ENCODE measurements around the gene PRDM12.

PRDM12 gene

GRCh38 chr9:130693101-130693425 lies 28.7 kb downstream of the PRDM12 start:
- DNase-seq, result no peak

DNA sequence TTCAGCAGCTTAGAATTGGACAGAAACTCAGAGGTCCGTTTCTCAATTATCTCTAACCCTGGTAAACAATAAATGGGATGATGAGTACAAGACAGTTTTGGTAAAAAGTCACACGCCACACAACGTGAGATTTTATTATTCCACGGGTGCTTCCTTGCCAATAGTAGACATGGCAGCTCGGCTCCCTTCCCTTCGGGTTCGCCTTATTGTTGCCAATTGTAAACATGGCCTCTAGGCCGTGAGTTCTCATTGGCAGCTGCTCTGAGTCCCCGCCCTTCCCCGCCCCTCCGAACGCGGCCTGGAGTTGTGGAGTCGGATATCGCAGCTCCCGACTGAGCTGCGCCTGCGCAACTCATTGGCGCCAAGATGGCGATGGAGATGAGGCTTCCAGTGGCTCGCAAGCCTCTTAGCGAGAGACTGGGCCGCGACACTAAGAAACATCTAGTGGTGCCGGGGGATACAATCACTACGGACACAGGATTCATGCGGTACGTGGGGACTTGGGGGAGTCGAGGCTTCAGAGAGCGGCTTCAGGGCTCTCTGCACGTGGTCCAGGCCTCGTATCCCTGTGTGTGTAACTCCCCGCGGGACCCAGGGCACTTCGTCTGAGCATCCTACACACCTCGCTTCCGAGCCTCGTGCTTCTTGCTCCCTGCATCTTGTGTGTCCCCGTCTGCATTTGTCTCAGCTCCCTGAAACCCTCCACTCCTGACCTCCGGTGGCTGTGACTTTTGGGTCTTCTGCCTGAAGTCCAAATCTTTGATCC lies 29.2 kb downstream of the PRDM12 start, which contains the start of gene EXOSC2:
Gene EXOSC2 (plus strand): TSS at position 355 of the 766 bp plus-strand sequence. CDS start 12 bp downstream, at position 367.
- peak; percentile 99 for DNase-seq

DNA sequence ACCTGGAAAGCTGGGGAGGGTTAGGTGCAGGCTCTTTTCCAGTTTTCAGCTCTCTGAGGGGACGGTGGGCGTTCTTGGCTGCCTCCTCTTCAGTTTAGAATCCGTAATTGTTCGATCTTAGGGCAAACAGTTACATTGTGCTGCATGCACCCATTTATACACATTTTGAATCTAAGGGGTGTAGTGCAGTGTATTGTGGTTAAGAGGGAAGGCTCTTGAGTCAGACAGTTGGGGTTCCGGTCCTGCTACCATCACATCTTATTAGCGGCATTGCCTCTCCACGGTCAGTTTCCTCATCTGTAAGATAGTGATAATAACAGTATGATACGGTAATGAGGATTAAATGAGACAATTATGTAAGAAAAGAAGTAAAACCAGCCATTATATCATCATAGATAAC lies 29.8 kb downstream of the PRDM12 start:
- no peak for DNase-seq

- DNase-seq, result no peak
These were observed 31.8 kb downstream of the PRDM12 start for GRCh38 chr9:130696139-130696650.

DNA sequence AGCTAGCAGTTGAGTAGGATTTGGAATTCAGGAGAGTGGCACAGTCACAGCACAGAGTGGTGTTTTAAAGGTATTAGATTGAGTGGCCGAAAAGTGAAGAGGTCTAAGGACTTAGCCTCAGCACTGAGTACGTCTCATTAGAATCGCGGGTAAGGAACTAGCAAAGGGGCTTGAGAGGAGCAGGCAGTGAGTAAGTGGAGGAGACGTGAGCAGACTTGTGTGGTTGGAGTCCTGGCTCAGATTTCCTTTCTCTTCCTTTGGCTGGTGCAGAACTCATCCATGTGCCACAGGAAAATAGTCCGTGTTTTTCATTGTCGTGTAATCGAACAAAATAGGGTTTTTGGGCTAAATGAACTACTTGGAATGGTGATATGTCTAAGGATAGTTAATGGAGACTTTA lies 32.6 kb downstream of the PRDM12 start:
- no peak for DNase-seq

GRCh38 chr9:130698514-130698913 lies 34.1 kb downstream of the PRDM12 start:
- no peak for DNase-seq

DNA sequence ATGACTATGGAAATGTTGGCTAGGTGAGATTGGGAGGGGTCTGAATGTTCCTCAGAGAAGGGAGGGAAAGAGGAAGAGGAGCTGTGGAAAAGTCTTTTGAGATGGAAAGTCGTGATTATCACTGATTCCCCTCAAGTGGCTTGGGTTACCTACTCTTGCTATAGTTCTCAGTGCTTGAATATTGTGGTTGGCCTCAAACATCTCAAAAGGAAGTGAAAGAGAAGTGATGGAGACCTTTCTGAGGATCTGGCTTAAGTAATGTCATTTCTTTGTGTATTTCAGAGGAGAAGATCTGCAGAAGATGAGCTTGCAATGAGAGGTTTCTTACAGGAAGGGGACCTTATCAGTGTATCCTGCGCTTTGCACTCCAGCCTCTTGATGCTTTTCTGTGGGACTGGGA lies 34.7 kb downstream of the PRDM12 start:
- DNase-seq, result no peak

GRCh38 chr9:130701059-130702022 lies 36.9 kb downstream of the PRDM12 start:
- DNase-seq, result peak; percentile 71

- DNase-seq, result no peak
These were observed 39.1 kb downstream of the PRDM12 start for GRCh38 chr9:130703501-130703900.

DNA sequence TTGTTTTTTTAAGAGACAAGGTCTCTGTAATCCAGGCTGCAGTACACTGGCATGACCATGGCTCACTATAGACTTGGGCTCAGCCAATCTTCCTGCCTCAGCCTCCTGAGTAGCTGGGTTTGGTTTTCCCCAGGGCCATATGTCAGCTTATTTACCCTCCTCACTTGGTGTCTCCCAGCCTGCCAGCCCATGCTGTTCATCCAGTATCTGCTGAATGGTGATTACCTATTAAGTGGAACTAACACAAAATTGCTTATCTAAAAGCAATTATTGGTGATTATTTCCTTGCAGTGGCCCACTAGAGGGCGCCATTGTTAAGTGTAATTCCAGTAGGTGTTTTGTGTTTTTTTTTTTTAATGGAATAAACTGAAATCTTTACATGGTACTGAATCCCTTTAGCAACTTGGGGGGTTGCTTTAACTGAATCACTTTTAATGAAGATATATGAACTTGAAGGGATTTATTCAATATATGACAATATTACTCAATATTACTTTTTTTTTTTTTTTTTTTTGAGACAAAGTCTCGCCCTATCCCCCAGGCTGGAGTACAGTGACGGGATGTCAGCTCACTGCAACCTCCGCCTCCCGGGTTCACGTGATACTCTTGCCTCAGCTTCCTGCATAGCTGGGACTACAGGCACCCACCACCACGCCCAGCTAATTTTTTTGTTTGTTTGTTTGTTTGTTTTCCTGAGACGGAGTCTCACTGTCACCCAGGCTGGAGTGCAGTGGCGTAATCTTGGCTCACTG lies 43.0 kb downstream of the PRDM12 start:
- DNase-seq, result peak; percentile 74

DNA sequence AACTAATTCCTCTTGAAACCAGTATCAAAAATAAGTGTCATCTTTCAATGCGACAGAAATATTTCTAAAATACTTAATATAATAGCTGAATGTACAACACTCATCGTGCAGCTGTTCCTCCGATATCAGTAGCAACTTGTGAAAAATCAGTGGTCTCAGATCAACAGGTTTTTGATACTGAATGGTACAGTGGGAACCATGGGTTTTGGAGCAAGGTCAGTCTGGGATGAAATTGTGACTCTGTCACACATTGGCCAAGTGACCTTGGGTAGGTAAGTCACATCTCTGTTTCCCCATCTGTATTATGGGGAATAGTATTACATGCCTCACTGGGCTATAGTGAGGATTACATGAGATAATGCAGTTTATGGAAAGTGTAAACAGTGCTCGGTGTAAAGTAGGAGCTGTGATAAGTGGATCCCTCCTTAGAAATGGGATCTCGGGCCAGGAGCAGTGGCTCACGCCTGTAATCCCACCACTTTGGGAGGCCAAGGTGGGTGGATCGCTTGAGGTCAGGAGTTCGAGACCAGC lies 46.5 kb downstream of the PRDM12 start:
- no peak for DNase-seq

DNA sequence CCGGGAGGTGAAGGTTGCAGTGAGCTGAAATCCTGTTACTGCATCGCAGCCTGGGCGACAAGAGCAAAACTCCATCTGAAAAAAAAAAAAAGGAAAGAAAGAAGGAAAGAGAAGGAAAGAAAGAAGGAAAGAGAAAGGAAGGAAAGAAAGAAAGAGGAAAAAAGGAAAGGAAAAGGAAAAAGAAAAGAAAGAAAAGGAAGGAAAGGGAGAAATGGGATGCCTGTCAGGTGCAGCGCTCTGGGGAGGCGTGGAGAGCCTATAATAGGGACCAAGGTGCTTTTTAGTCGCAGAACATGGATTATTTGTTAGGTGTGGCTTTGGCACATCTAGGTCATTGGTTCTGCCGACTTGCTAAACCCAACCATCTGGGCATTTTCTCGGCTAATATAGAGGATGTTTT lies 47.1 kb downstream of the PRDM12 start:
- no peak for DNase-seq

DNA sequence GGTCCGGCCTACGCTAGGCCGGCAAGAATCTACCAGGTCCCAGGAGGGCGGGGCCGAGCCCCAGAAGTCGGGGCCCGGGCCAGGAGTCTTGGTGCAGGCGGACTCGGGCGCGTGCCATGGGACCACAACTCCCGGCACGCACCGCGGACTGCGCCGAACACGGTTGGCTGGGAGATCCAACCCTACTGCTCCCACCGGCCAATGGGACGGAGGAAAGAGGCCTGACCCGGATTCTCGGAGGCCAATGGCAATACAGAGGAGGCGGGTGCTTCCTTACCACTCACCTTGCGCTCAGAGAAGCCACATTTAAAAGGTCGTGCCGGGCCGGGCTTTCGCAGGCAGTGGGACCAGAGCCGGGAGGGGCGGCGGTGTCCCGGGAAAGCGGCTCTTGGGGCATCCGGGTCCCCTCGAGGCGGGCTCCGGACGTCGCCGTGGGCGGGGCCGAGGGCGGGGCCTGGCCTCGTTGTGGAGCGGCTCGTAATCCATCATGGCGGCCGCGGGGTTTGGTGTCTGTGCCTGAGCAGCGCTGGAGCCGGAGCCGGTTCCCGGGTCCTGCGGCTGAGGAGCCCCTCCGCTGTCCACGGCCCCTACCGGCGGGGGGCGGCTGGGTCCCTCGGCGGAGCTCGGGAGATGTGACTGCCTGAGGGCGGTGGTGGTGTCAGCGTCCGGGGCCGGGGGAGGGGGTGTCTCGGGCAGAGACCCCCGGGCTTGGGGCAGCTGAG lies 48.3 kb downstream of the PRDM12 start:
- peak; percentile 96 for DNase-seq

DNA sequence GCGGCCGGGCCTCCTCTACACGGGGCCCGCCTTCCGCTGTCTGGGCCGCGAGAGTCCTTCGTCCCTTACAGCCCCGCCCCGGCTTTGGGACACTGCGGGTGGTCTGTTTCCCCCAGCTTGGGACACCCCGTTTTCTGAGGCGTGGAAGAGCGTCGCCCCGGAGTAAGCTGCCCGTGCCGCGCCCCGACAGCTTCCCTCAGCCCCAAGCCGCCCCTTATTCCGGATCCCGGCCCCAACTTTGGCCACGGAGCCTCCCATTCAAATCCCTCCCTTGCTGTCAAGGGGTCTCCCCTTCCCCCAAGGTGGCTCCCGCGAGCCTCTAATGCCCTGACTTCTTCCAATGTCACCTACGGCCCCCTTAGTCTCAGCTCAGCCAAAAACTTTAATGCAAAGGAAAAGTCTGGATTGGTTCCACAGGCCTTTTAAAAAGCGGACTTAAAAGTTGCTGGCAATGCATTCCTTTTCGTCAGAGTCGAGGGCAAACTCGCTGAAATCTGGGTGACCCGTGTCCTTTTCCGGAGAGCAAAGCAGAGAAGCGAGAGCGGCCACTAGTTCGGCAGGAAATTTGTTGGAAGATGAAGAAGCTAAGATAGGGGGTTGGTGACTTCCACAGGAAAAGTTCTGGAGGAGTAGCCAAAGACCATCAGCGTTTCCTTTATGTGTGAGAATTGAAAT lies 49.0 kb downstream of the PRDM12 start:
- DNase-seq, result no peak

- DNase-seq, result no peak
These were observed 50.3 kb downstream of the PRDM12 start for GRCh38 chr9:130714586-130715110.

DNA sequence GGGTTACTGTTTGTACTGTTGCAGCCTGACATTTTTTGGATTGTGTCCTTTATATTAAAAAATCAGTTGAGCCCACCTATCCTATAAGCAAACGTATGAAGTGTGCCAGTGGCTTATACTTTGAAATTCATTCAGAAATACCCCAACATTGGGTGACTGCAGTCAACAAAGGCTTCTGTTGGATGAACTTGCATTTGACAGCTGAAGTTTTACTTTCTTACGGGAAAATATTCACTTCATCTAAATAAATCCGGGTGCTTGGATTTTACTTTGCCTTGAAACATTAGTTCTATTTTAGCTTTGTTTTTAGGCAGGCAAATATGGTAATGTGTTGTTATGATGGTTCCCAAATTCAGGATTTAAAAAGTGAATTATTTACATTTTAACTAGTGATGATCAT lies 50.9 kb downstream of the PRDM12 start:
- no peak for DNase-seq

- no peak for DNase-seq
These were observed 54.2 kb downstream of the PRDM12 start for GRCh38 chr9:130718562-130718961.

- no peak for DNase-seq
These were observed 56.4 kb downstream of the PRDM12 start for GRCh38 chr9:130720762-130721161.

DNA sequence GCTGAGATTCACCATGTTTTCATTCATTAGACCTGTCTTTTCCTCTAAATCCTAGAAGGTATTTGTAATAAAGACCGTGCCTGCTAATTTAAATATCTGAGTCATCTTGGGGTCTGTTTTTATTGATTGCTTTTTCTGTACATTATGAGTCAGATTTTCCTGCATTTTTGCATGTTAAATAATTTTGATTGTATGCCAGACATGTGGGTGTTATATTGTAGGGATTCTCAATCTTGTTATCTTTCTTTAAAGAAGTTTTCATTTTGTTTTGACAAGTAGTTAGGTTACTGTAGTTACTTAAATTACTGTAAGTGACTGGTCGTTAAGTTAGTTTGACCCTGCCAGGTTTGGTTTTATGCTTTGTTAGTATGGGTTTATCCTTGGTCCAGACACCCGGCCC lies 64.3 kb downstream of the PRDM12 start:
- DNase-seq, result no peak

DNA sequence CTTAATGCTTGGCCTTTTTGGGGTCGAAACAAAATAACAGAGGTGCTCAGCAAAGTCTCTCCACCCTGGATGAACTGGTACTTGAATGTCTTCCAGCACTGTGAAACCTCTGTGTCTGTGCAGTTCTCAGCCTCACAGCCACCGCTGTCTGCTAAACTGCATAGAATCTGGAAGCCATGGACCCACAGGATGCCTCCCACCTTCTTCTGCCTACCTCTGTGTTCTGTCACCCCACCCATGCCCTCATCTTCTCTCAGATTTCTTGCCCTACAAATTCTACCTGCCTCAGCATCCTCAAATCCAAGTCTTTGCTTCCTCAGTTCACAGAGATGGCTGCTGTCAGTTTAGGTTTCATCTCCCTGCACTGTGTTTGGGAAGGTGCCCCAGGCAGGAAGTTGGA lies 64.8 kb downstream of the PRDM12 start:
- DNase-seq, result no peak

DNA sequence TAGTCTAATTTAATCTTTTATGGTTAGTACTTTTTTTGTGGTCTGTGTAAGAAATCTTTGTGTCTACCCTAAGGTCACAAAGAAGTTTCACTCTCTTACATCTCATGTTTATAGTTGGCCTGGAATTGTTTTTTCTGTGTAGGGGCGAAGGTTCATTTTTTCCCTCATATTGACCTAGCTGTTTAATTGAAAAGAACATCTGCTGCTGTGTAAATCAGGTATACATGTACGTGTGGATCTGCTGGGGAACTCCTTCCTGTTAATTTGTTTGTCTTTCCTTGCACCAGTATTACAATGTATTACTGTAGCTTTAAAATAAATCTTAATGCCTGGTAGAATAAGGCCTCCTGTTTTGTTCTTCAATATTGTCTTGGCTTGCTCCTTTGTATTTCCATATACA lies 67.0 kb downstream of the PRDM12 start:
- DNase-seq, result no peak

All from CD4-positive, alpha-beta T cell treated with Interleukin-21 for 1 hour (primary cell).